NCI-H526 (cell line): Measurements from ENCODE around the gene PPP6R3.
A peak's percentile ranks its signal among the peaks of the same experiment; 100 is the strongest.

Experiments used
- DNase-seq, 2 experiments: peaks; one replicate each; lab custom pipeline; 2025; lab: John Stamatoyannopoulos, UW

The PPP6R3 gene

DNA sequence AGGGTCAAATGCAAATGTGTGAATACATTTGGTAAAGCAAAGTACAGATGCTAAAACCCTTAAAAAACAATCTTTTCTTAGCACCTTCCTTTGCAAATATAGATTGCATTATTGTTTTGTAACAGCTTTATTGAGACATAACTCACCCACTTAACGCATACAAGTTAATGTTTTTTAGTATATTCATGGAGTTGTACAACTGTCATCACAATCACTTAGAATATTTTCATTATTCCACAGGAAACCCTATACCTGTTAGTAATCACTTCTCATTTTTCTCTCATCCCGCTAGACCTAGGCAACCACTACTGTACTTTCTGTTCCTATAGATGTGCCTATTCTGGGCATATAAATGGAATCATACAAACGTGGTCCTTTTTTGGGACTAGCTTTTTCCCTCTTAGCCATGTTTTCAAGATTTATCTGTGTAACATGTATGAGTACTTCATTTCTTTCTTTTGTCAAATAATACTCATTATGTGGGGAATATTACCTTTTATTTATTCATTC lies 34.7 kb downstream of the PPP6R3 start:
- DNase-seq: no peak

DNA sequence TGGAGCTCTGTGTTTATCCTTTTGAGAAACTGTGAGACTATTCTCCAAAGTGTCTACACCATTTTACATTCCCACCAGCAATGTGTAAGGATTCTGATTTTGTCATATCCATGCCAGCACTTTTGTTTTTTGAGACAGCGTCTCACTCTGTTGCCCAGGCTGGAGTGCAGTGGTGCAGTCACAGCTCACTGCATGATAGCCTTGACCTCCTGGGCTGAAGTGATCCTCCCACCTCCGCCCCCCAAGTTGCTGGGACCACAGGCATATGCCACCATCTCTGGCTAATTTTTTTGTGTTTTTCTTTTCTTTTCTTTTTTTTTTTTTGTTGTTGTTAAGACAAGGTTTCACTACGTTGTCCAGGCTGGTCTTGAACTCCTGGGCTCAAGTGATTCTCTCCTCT lies 35.3 kb downstream of the PPP6R3 start:
- no peak for DNase-seq

DNA sequence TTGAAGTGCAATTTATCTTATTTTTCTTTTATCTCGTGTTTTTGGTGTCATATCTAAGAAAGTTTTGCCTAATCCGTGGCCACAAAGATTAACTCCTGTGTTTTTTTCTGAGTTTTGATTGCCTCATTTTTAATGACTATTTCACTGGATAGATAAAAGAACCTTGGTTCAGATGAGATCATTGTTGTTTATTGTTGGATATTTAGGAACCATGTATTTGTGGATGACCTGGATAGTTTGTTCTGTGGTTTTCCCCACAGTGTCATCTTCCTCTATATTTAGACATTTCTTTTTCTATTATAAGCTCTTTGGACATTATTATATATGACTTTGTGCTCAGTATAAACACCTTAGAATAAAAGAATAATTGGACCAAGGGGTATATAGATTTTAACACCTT lies 37.2 kb downstream of the PPP6R3 start:
- DNase-seq: no peak

DNA sequence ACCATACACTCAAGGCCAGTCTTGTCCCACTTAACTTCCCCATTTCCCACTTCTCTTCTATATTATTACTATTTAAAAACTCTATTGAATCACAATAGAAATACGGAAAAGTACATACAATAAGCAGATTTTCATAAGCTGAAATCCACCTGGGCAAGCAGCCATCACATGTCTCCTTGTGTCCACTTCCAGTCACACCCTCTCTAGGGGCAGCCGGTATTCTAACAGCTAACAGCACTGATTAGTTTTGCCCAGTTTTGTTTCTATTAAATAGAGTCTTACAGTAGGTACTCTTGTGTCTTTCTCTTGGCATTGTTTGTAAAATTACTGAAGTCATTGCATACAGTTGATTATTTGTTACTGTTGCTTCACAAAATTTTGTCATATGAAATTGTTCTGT lies 37.8 kb downstream of the PPP6R3 start:
- DNase-seq: no peak

DNA sequence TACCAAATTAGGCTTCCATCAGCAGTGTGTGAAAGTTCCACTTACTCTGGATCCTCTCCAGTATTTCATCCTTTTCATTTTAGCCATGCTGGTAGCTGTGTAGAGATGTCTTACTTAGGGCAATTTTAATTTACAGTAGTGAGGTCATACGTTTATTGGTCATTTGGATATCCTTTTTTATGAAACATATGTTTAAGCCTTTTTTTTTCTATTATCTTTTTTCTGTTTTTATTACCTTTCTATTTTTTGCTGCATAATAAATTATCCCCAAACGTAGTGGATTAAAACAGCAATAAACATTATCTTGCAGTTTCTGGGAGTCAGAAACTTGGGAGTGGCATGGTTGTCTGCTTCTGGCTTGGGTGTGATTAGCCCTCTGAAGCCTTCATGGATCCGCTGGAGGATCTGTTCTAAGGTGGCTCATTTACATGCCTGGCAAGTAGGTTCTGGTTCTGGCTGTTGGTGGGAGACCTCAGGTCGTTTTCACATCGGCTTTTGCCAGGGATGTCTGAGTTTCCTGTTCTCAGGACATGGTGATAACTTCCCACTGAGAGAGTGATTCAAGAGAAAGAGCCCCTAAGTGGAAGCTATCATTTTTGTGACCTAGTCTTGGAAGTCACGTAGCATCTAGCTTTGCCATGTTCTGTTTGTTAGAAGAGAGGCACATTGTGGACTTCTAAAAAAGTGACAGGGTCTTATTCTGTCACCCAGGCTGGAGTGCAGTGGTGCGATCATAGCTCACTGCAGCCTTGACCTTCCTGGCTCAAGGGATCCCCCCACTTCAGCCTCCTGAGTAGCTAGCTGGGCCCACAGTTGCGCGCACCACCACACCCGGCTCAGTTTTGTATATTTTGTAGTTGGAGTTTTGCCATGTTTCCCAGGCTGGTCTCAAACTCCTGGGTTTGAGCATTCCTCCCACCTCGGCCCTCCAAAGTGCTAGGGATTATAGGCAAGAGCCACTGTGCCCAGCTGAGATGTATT lies 38.6 kb downstream of the PPP6R3 start:
- DNase-seq: no peak

DNA sequence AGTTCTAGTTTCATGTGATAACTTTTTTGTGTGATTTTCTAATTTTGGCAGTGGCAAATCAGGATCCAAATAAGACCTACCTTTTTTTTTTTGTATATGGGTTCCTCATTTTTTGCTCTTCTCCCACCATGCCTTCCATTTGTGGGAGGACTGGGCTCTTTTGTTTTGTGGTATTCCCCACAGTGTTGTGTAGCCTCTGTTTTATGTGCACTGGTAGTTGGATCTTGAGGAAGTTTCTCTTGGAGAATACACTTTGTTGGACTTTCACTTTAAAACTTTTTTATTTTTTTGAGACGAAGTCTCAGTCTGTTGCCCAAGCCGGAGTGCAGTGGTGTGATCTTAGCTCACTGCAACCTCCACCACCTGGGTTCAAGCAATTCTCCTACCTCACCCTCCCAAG lies 39.7 kb downstream of the PPP6R3 start:
- no peak for DNase-seq

DNA sequence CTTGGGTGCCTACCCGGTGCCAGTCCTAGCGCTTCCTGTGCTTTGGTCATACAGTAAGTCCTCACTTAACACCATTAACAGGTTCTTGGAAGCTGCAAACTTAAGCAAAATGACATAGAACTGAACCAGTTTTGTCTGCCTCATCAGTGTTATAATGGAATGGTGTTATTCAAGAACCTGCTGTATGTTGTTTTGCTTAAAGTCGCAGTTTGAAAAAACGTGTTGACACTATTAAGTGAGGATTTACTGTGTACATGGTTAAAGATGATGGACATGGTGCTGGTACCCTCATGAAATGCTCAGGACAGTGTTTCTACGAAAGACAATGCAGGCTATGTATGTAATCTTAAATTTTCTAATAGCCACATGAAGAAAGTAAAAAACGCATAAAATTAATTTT lies 41.3 kb downstream of the PPP6R3 start:
- no peak for DNase-seq

DNA sequence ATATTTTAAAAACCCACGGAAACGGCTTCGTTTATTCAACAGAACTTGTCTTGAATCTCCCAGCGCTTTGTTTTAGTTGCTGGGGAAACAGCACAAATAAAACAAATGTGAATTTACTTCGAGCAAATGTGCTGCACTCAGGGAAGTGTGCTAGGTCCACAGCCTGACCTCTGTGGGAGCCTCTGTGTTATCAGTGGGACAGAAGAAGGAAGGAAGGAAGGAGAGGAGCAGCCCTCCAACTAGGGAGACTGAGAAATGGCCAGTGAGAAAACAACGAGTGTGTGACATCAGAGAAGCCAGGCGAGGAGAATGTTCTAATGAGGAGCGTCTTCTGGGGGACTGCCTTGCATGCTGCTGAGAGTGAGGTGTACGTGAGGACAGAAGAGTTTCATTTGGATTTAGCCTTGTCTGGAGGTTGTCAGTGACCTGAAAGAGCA lies 42.7 kb downstream of the PPP6R3 start:
- no peak for DNase-seq

DNA sequence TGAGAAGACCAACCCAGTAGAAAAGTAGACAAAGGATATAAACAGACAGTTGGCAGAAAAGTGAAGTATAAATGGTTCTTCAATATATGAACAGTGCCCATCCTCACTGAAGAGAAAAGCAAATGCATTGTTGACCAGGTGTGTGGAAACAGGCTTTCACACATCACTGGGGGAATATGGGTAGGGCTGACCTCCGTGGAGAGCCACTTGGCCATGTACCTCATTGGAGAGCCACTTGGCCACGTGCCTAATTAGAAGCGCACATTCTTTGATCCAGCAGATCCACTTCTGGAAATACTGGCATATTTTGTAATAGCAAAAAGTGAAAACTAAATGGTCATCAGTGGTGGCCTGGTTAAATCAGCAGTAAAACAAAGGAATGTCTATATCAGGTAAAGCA lies 43.2 kb downstream of the PPP6R3 start:
- no peak for DNase-seq

DNA sequence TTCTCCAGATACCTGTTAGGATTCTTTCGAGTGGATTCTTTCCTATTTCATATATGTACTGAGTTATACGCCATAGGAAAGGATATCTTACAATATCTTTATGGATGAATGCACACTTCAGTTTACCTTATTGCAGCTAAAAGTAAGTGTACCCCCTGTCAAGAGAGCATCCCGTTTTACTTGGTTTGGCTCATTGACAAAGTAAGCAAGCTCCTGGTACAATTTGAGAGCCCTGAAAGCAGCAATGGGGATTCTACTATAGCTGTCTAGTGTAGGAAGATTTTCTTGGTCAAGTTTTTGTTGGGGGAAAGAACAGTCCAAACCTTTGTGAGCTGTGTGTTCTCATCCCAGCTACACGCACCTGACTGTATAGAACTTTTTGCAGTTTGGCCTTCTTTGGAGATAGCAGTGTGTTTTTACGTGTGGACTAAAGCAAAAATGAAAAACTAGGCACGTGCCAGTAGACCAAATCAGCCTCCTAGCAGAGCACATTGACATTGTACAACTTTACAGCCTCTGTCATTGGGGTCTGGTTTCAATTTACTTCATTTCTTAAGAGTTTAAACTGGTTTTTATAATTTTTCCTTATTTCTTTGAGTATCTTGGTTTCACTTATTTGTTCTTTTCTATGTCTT lies 44.0 kb downstream of the PPP6R3 start:
- no peak for DNase-seq

DNA sequence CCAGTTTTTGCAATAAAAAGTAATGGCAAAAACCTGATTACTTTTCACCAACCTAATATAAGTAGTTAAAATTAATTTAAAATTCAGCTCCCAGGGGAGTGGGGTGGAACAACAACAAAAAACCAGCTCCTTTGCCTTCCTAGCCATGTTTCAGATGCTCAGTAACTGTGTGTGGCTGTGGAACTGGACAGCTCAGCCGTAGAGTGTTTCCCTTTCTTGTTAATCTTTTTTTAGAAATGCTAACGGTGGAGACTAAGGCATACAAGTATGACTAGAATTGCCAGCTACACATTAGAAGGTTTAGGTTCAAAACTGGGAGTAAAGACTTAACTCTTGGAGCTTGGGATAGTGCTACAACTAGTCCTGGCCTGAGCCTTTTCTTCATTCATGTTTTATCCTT lies 45.0 kb downstream of the PPP6R3 start:
- no peak for DNase-seq

DNA sequence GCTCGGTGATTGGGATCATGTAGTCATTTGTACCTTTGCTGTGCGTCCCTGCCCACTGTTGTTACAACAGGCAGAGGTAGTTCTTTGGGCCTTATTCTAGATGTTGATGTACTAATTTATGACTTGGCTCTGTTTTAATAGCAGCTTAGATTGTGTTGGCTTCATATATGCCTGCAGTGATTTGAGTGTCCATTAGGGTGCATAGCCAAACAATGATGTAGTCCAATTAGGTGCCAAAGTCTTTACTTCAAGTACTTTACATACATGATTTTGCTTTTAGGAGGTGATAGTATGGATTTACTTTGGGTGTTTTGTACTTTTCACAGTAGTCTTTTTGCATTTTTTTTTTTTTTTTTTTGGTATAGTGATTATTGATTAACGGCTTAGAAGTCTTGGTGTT lies 46.4 kb downstream of the PPP6R3 start:
- DNase-seq: no peak

DNA sequence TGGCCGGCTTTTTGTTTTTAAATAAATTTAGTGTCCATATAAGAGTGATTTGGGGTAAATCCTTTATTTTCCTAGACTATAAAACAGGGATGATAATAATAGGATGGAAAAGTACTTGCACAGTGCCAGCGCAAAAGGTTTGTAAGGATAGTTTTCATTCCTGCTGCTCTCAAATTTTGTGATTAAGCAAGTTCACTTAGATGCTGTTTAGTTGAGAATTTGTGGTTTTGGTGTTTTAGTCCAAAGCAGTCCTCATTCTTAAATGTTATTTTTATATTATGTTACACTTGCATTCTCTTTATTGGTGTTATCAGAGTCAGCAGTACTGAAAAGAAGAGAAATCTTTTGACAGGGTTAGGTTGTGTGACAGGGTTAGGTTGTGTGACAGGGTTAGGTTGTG lies 47.9 kb downstream of the PPP6R3 start:
- DNase-seq: no peak

DNA sequence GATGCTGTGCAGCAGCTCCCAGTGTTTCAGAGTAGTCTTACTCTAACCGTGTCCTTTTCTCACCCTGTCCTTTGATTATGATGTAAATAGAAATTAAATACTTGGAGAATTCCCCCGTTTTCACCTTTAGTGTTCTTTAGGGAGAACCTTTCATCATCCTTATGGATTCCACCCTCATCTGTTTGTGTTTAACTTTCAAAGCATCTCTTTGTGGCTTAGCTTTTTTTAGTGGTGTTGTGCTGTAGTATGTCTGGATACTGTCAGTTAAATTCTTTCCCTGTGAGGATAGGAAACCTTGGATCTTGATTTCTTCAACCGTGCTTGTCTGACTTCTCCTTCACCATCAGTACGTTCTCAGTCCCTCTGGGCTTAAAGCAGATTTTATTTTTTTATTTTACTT lies 48.5 kb downstream of the PPP6R3 start:
- no peak for DNase-seq

DNA sequence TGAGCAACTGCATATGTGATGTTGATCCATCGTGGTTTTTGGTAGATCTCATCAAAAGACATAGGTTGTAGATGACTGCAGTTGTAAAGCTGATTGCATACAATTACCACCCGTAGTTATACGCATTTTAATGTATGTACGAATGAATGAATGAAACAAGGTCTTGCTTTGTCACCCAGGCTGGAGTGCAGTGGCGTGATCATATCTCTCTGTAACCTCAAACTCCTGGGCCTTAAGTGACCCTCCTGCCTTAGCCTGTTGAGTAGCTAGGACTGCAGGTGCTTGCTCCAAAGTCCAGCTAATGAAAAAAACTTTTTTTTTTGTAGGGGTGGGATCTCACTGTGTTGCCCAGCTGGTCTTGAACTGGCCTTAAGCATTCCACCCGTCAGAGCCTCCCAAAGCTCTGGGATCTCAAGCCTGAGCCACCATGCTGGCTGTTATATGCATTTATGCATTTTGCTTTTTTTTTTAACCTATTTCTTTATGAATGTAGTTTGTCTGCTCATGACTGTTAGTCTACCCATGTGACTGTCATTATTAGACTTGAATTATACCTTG lies 53.5 kb downstream of the PPP6R3 start:
- DNase-seq: no peak

DNA sequence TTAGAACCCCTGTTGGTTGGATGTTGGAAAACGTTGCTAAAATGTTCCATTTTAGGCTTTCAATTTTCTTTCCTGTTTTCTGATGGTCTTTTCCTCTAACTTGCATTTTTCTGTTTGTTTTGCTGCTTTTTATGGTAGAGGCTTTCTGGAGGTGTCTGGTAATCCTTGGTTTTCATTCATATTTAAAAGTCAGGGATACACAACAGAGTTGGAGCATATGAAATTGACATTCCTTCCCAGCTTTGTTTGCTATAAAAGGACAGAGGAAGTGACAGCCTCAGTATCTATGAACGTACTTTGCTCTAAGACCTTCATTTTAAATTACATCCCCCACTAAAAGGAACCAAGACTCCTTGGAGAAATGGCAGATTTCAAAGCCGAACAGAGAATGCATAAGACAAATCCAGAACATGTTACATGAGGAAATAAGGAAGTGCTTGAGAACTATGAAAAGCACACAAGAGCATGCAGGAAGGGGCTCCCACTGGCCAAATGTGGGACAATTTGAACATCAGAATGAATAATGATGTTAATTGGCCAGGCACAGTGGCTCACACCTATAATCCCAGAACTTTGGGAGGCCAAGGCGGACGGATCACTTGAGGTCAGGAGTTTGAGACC lies 56.7 kb downstream of the PPP6R3 start:
- DNase-seq: no peak

DNA sequence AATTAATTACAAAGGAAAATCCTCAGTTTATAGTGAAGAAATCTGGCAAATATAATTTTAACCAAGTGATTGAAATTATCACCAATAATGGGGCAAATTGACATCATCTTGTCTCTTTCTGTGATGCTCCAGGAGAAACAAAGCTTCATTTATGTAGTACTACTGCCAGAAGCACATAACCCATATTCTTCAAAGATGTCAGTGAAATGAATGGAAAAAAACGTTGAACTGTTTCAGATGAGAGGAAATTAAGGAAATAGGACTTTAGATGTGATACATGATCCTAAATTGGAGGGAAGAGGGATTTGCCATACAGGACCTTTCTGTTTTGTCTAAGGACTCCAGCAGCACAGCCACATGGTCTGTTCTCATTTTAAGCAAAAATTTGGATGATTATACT lies 57.6 kb downstream of the PPP6R3 start:
- DNase-seq: peak; percentile 52 to 71

DNA sequence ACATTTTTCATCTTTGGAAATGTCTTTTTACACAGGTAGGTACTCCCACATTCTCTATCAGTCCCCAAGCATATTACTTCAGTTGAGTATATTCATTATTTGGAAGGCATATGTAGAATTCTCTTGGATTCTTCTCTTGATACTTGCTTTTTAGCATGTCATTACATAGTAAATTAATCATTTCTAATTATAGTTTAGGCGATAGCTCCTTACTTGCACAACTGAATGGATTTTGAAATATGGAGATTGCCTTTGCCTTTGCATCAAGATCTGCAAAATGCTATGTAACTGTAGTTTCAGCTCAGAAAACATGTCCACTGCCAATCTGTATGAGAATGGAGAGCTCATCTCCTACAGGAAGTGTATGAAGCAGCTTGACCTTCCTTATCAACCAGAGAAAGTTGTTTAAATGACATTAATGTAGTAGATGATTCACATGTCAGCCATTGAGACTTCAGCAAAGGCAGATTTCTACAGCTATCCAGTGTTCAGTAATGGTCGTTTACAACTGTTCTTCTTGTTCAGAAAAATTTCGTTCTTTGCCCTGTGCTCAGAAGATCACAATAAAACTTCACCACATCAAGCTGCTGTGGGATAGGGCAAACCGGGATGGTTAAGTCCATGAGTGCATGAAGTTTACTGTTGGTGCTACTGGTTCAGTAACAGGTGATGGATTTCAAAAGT lies 61.6 kb downstream of the PPP6R3 start:
- no peak for DNase-seq

DNA sequence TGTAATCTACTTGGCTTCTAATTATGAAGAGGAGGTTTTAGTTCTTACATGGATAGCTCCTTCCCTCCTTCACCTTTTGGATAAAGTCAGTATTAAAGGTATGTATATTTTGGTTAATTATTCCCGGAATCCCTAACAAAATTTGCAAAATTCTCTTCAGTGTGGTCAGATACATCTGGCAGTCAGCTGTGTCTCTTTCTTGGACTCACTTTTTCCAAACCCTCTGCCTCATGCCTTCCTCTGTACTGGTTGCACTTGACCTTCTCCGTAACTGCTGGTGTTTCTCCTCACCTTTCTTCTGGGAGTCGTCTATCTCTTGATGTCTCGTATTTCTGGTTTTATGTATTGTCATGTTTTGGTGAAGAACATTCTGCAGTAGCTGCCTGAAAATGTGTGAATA lies 62.5 kb downstream of the PPP6R3 start:
- no peak for DNase-seq

DNA sequence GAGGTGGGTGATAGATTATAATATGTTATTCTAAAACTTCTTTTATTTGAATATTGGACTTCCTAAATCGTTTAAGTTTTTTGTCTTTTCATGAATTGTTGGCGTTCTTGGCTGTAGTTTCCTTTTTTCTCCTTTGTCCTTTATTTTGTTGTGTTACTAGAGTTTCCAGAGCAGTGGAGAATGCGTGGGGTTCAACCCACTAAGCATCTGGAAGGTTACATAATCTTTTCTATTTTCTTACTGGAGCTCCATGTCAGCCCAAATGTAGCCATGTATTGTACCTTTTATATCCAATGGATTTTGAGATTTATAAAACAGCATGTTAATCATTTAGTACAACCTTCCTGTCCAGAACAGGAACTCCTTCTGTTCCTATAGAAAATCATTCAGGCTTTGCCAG lies 63.2 kb downstream of the PPP6R3 start:
- DNase-seq: no peak

DNA sequence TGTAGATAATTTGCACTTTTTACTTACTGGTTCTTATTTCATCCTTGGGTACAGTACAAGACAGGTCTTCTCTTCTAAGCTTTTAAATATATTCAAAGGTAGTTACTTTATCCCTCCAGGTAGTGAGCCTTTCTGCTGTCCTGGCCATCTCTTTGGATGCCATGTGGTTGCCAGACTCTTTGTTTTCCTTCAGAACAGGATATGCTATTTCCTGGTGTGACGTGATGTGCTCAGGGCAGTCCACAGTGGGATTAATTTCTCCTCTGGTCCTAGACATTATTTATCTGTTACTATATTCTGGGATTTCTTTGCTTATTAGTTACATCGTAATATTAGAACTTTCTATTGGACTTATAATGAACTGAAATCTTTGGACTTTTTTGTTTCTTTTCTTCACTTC lies 63.7 kb downstream of the PPP6R3 start:
- DNase-seq: no peak

DNA sequence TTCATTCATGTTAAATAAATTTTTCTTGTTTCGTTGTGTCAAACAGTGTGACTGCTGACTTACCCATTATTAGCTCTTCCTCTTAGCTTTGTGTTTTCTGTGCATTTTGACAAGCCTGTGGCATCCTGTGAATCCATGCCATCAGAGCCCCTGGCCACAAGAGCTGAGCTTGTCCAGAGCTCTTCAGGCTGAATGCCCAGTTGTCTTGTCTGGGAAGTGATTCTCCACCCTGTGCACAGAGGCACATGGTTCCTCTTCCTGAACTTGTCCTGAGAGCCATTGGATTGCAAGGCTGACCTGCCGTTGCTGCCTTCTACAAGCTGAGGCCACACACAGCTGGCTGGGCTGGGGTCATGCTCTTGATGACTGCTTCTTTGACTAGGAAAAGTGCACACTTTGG lies 64.1 kb downstream of the PPP6R3 start:
- no peak for DNase-seq
